GM12873 (cell line): ENCODE measurements around the gene DCUN1D1.

Experiments
- TF ChIP-seq, protein P1 (sequence below): IDR thresholded peaks from 2 replicates; pipeline ENCODE4 v1.5.1; 2012; ENCODE audit warnings: low read depth, mild to moderate bottlenecking, moderate library complexity, low read length, control low read depth; ENCODE audit not compliant: insufficient read depth; ENCODE audit errors: missing control alignments

Gene DCUN1D1

DNA sequence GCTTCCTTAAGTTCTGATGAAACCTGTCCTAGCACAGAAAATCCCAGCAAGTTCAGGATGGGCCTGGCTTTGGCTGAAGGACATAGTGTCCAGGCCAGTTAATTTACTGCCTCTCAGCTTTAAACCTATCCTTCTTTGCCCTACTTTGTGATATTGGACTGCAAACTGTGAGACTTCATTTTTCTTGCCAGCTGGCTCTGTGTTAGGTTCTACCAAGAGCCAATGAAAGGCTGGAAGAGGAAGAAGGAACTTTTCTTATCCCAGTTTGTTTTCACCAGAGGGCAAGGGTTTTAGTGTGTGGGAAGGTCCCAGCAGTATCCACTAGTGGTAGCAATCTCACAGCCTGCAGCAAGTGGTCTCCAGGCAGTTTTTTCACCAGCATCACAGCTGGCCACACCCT lies 18.2 kb downstream of the DCUN1D1 start:
- TF ChIP-seq, protein P1, sequence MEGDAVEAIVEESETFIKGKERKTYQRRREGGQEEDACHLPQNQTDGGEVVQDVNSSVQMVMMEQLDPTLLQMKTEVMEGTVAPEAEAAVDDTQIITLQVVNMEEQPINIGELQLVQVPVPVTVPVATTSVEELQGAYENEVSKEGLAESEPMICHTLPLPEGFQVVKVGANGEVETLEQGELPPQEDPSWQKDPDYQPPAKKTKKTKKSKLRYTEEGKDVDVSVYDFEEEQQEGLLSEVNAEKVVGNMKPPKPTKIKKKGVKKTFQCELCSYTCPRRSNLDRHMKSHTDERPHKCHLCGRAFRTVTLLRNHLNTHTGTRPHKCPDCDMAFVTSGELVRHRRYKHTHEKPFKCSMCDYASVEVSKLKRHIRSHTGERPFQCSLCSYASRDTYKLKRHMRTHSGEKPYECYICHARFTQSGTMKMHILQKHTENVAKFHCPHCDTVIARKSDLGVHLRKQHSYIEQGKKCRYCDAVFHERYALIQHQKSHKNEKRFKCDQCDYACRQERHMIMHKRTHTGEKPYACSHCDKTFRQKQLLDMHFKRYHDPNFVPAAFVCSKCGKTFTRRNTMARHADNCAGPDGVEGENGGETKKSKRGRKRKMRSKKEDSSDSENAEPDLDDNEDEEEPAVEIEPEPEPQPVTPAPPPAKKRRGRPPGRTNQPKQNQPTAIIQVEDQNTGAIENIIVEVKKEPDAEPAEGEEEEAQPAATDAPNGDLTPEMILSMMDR: no peak

DNA sequence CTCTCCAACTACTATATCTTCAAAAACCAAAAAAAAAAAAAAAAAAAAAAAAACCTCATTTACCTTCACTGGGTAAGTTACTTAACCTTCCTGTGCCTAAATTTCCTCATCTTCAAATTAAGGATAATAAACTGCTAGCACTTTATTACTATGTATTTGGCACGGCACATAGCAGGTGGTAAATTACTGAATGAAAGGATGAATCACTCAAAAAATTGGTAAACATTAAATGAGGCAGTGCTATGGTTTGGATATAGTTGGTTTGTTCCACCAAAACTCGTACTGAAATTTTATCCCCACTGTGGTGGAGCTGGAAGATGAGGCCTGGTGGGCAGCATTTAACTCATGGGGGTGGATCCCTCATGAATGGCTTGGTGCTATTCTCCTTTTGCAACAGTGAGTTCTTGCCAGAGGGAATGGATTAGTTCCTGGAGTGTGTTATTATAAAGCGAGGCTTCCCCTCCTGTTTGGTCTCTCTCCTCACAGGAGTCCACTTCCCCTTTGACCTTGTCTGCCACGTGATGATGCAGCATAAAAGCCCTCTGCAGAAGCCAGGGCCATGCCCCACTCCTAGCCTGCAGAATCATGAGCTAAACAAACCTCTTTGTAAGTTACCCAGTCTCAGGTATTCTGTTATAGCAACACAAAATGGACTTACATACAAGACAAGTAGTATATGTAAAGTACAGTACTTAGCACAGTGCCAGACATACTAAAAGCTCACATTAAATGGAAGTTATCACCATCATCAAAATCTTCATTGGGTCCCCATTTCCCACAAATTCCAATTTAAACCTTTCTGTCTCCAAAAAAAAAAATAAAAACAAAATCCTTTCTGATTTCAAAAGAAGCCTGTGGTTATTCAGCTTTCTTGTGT lies 20.6 kb downstream of the DCUN1D1 start:
- TF ChIP-seq, protein P1: no peak

DNA sequence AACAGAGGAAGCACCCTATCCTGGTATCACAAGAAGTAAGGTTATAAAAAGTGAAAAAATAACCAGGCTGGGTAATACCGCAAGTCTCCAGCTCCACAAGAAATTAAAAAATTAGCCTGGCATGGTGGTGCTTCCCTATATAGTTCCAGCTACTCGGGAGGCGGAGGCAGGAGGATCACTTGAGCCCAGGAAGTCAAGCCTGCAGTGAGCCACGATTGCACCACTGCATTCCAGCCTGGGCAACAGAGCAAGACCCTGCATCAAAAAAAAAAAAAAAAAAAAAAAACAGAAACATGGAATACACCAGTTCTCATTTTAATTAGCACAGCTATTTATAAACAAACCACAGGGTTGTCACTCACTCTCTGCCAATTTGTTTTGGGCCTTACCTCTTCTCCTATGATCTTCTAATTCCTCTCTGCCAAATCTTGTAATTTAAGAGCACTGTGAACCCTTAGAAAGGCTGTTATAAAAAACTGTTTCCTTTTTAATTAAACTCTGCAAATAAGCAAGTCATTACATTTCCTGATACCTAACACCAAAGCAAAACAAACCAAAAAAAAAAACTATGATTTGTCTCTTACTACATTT lies 22.6 kb downstream of the DCUN1D1 start:
- TF ChIP-seq, protein P1: no peak

DNA sequence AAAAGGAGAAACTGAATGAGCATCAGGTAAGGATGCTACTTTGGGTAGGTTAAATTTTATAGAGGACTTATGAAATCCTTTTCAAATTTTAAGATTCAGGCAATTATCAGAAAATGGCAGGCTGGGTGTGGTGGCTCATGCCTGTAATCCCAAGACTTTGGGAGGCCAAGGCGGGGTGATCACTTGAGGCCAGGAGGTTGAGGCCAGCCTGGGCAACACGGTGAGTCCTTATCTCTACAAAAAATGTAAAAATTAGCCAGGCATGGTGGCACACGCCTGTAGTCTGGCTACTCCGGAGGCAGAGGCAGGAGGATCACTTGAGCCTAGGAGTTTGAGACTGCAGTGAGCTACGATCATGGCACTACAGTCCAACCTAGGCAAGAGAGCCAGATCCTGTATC lies 23.1 kb downstream of the DCUN1D1 start:
- TF ChIP-seq, protein P1: no peak

DNA sequence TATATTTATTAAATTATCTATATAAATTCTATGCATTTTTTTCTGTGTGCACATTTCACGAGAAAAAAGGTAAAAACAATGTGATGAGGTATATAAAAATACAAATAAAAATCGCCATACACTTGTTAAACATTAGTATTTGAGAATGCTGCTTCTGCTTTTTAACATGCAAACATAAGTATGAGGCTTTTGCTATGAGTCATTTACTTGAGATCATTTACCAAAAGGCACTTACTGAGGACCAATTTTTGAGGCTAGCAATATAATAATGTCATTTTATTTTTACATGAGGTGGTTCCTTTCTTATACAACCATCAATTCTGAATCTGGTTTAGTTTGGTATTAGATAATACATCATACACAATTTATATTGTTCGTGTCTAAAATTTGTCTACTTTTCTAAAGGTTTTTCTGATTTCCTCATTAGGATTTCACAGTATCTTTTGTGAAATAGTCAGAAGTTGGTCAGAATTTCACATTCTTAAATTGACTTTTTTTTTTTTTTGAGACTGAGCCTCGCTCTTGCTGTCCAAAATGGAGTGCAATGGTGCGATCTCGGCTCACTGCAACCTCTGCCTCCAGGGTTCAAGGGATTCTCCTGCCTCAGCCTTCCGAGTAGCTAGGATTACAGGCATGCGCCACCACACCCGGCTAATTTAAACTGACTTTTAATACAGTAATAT lies 25.6 kb downstream of the DCUN1D1 start:
- TF ChIP-seq, protein P1: no peak

DNA sequence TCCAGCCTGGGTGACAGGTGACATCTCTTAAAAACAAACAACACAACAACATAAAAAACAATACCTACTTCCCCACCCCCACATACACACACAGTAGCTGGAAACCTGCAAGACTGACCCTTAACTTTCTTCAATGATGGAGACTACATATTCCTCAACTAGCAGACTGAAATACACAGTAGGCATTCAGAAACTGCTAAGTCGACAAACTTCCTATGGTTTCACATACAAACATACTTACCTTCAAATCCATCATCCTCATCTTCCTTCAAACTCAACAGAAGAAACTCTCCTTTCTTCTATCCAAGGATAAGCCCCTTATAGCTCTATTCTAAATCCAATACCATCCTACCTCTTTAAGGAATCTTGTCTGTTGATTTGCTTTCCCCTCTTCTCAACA lies 30.6 kb downstream of the DCUN1D1 start:
- TF ChIP-seq, protein P1: no peak

DNA sequence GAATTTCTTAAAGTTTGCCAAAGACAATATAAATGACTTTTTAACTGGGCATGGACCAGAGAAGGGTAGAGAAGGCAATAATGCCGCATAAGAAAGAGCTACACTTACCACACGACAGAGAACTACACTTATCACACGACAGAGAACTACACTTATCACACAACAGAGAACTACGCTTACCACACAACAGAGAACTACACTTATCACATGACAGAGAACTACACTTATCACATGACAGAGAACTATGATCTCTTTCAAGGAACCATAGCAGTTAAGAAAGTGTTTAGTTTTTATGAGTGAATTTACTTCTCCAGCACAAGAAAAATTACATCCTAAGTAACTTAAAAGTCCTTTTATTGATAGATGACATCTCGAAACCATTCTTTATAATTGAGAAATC lies 32.0 kb downstream of the DCUN1D1 start:
- TF ChIP-seq, protein P1: no peak
